ENCODE data around the gene TTLL7. TPM values are rescaled to one million over a fixed set of nuclear protein-coding genes. Genes with fewer than 3 reads are reported as not detected.

The TTLL7 gene
- total and polyA plus RNA-seq, 9 of the 15 experiments (the other 6 are each of a cell fraction or from before 2014, with no cell fraction given): 0.63 to 2.6 (median 1.7) TPM

- no peak for TF ChIP-seq MGA (IDR thresholded peaks at IDR 0.05)
- TF ChIP-seq, protein P1, sequence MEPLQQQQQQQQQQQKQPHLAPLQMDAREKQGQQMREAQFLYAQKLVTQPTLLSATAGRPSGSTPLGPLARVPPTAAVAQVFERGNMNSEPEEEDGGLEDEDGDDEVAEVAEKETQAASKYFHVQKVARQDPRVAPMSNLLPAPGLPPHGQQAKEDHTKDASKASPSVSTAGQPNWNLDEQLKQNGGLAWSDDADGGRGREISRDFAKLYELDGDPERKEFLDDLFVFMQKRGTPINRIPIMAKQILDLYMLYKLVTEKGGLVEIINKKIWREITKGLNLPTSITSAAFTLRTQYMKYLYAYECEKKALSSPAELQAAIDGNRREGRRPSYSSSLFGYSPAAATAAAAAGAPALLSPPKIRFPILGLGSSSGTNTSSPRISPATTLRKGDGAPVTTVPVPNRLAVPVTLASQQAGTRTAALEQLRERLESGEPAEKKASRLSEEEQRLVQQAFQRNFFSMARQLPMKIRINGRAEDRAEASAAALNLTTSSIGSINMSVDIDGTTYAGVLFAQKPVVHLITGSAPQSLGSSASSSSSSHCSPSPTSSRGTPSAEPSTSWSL (CRISPR knock-in tag; IDR thresholded peaks at IDR 0.05; ENCODE audit: borderline replicate concordance): no peak
- no peak for TF ChIP-seq FIP1L1 (IDR thresholded peaks at IDR 0.05; ENCODE audit: low read depth, low read length, poor library complexity, severe bottlenecking)
- TF ChIP-seq GATAD2B (IDR thresholded peaks at IDR 0.05; ENCODE audit: borderline replicate concordance): no peak
- TF ChIP-seq ZNF140 (CRISPR knock-in tag; IDR thresholded peaks at IDR 0.05): no peak
- TF ChIP-seq ZNF76 (CRISPR knock-in tag; IDR thresholded peaks at IDR 0.05; ENCODE audit: borderline replicate concordance): no peak
- TF ChIP-seq, protein P2, sequence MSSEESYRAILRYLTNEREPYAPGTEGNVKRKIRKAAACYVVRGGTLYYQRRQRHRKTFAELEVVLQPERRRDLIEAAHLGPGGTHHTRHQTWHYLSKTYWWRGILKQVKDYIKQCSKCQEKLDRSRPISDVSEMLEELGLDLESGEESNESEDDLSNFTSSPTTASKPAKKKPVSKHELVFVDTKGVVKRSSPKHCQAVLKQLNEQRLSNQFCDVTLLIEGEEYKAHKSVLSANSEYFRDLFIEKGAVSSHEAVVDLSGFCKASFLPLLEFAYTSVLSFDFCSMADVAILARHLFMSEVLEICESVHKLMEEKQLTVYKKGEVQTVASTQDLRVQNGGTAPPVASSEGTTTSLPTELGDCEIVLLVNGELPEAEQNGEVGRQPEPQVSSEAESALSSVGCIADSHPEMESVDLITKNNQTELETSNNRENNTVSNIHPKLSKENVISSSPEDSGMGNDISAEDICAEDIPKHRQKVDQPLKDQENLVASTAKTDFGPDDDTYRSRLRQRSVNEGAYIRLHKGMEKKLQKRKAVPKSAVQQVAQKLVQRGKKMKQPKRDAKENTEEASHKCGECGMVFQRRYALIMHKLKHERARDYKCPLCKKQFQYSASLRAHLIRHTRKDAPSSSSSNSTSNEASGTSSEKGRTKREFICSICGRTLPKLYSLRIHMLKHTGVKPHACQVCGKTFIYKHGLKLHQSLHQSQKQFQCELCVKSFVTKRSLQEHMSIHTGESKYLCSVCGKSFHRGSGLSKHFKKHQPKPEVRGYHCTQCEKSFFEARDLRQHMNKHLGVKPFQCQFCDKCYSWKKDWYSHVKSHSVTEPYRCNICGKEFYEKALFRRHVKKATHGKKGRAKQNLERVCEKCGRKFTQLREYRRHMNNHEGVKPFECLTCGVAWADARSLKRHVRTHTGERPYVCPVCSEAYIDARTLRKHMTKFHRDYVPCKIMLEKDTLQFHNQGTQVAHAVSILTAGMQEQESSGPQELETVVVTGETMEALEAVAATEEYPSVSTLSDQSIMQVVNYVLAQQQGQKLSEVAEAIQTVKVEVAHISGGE (CRISPR knock-in tag; IDR thresholded peaks at IDR 0.05): no peak
- no peak for TF ChIP-seq ETV6 (IDR thresholded peaks at IDR 0.05; ENCODE audit: borderline replicate concordance in 1 of 2, low read depth in 2 of 2, low read length in 1 of 2)
- no peak for TF ChIP-seq ETV6 (CRISPR knock-in tag; IDR thresholded peaks at IDR 0.05; ENCODE audit: borderline replicate concordance)
- TF ChIP-seq EGR1 (conservative IDR thresholded peaks at IDR 0.05): no peak
These were observed 38.2 kb downstream of the TTLL7 start (continued) for GRCh38 chr1:83960669-83961277.
